AG04449 (cell line): Measurements from ENCODE around the gene PLCB1.
"Not testable (repeated sequence)": the region's sequence is repeated elsewhere in the genome, so short reads cannot be mapped to it uniquely, and the experiment has no call there.

Experiments
- CTCF ChIA-PET: fragments of 350-600 bp; formaldehyde crosslinking; extraction: SDS; loops from one replicate; lab custom pipeline; 2021; ENCODE audit warnings: antibody characterized with exemption; lab: Yijun Ruan, JAX
- POLR2A ChIA-PET: fragments of 400-600, 350-600 bp; formaldehyde crosslinking; extraction: SDS; loops from one replicate; lab custom pipeline; 2020; ENCODE audit warnings: antibody characterized with exemption, inconsistent platforms; lab: Yijun Ruan, JAX
- DNase-seq: peaks from one replicate; pipeline ENCODE4 v3.0.0-alpha.2; 2010; ENCODE audit warnings: low read depth, low spot score
- H3K4me3 ChIP-seq: 2 replicates; pipeline ENCODE4 v1.5.1; 2011; ENCODE audit warnings: low read depth, mild to moderate bottlenecking, control low read depth, low read length
- CTCF ChIP-seq: IDR thresholded peaks from one replicate; pipeline ENCODE4 v1.5.1; 2011; ENCODE audit warnings: mild to moderate bottlenecking, moderate library complexity, low read length, control low read depth, inconsistent platforms; ENCODE audit not compliant: insufficient read depth; ENCODE audit errors: missing control alignments

PLCB1 gene

GRCh38 chr20:8809107-8809953, 677.3 kb downstream of the PLCB1 start:
- CTCF ChIA-PET: interaction anchor here (0.9 to 3.0 kb wide), 3 partner anchors 17 to 45 kb away, joined by 3 to 12 read pairs (median 8); no protein-coding TSS in a partner anchor
- POLR2A ChIA-PET: no interaction called here

GRCh38 chr20:8811801-8812594, 679.9 kb downstream of the PLCB1 start:
- ChIA-PET POLR2A (no interaction called here), CTCF (interaction anchor here (1.0 to 1.4 kb wide), 3 partner anchors 22 to 581 kb away, joined by 3 to 4 read pairs (median 3); no protein-coding TSS in a partner anchor)
- no peak for TF ChIP-seq CTCF
- no peak for DNase-seq
- H3K4me3 ChIP-seq: no peak overlapping the region

More at GRCh38 chr20:8809107-8809953, 677.3 kb downstream of the PLCB1 start:
- TF ChIP-seq CTCF: no peak
- no peak for DNase-seq
- no peak overlapping the region for H3K4me3 ChIP-seq

GRCh38 chr20:8812817-8813216, 680.8 kb downstream of the PLCB1 start:
- CTCF ChIA-PET: interaction anchor here (1.0 to 1.6 kb wide), 4 partner anchors 8 to 580 kb away, joined by 3 to 4 read pairs (median 3); no protein-coding TSS in a partner anchor
- POLR2A ChIA-PET: no interaction called here
- no peak overlapping the region for H3K4me3 ChIP-seq
- TF ChIP-seq CTCF: no peak
- no peak for DNase-seq

- POLR2A ChIA-PET: no interaction called here
Observed at GRCh38 chr20:8815208-8815607, 683.1 kb downstream of the PLCB1 start.

GRCh38 chr20:8829256-8829655, 697.2 kb downstream of the PLCB1 start:
- H3K4me3 ChIP-seq: no peak overlapping the region
- no peak for DNase-seq
- POLR2A ChIA-PET: no interaction called here
- peak; percentile 2 for TF ChIP-seq CTCF
- CTCF ChIA-PET: no interaction called here

More at GRCh38 chr20:8815208-8815607, 683.1 kb downstream of the PLCB1 start:
- CTCF ChIA-PET: no interaction called here
- no peak for DNase-seq
- H3K4me3 ChIP-seq: no peak overlapping the region
- TF ChIP-seq CTCF: no peak

GRCh38 chr20:8834294-8834693, 702.2 kb downstream of the PLCB1 start:
- H3K4me3 ChIP-seq, CTCF ChIA-PET, DNase-seq, POLR2A ChIA-PET: not testable (repeated sequence)
